NCI-H187 (cell line): ENCODE measurements around the gene AP4E1.
A peak's percentile ranks its signal among the peaks of the same experiment; 100 is the strongest.
"Not testable (repeated sequence)": the region's sequence is repeated elsewhere in the genome, so short reads cannot be mapped to it uniquely, and the experiment has no call there.

Source experiments
- DNase-seq, 2 experiments: peaks; one replicate each; lab custom pipeline; 2025; lab: John Stamatoyannopoulos, UW

The AP4E1 gene

GRCh38 chr15:50908209-50909009 lies at the start of gene AP4E1:
TSS of gene AP4E1 (plus strand) at chr15:50908683. CDS start at chr15:50908779, 96 bp downstream.
- DNase-seq: peak; percentile 58 to 66

GRCh38 chr15:50860824-50861223 lies 47.7 kb upstream of the AP4E1 start:
- DNase-seq: no peak

GRCh38 chr15:50862553-50862952 lies 45.9 kb upstream of the AP4E1 start:
- DNase-seq: no peak

GRCh38 chr15:50864873-50865272 lies 43.6 kb upstream of the AP4E1 start:
- no peak for DNase-seq

- DNase-seq: no peak
These were observed 42.7 kb upstream of the AP4E1 start for GRCh38 chr15:50865515-50866353.

GRCh38 chr15:50871832-50872231 lies 36.7 kb upstream of the AP4E1 start:
- no peak for DNase-seq

GRCh38 chr15:50872832-50873426 lies 35.6 kb upstream of the AP4E1 start:
- no peak for DNase-seq

- DNase-seq: no peak
These were observed 34.5 kb upstream of the AP4E1 start for GRCh38 chr15:50873935-50874361.

- DNase-seq: not testable (repeated sequence)
These were observed 33.2 kb upstream of the AP4E1 start for GRCh38 chr15:50875238-50875637.

GRCh38 chr15:50876260-50876988 lies 32.1 kb upstream of the AP4E1 start:
- DNase-seq: no peak

GRCh38 chr15:50876989-50877360 lies 31.5 kb upstream of the AP4E1 start:
- DNase-seq: peak in 1 of 2 experiments; percentile 16

GRCh38 chr15:50879016-50879617 lies 29.4 kb upstream of the AP4E1 start:
- DNase-seq: no peak

GRCh38 chr15:50880206-50880605 lies 28.3 kb upstream of the AP4E1 start:
- no peak for DNase-seq

GRCh38 chr15:50880651-50881114 lies 27.8 kb upstream of the AP4E1 start:
- DNase-seq: no peak

- DNase-seq: no peak
These were observed 27.1 kb upstream of the AP4E1 start for GRCh38 chr15:50881121-50882048.

GRCh38 chr15:50883903-50884302 lies 24.6 kb upstream of the AP4E1 start:
- DNase-seq: no peak

GRCh38 chr15:50884540-50884939 lies 23.9 kb upstream of the AP4E1 start:
- no peak for DNase-seq

GRCh38 chr15:50886139-50886467 lies 22.4 kb upstream of the AP4E1 start:
- no peak for DNase-seq

GRCh38 chr15:50886611-50887345 lies 21.7 kb upstream of the AP4E1 start:
- no peak for DNase-seq

GRCh38 chr15:50888054-50888453 lies 20.4 kb upstream of the AP4E1 start:
- no peak for DNase-seq
